ENCODE data around the gene RELN. TPM values are rescaled to one million over a fixed set of nuclear protein-coding genes. Genes with fewer than 3 reads are reported as not detected.

Gene RELN
- total RNA-seq, 1 donor from 2014 or later = 7.1 TPM

DNA sequence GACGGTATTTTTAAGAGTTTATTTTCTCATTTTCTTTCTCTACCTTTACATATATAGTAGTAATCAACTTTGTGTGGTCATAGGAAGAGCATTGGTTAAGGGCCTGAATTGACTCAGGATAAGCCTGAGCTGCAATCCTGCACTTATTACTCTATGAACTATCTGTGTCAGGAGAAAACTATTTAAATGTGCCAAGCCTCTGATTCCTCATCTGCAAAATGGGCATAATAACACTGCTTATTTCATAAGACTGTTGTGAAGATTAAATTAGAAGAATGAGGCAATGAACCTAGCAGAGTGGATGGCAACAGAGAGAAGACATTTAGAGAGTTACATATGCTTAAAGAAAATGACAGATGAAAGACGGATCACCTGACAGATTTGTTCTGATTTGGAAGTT, 175.5 kb downstream of the RELN start:
- no peak overlapping the region for H3K4me3 ChIP-seq (ENCODE audit: low read depth, low read length)
- TF ChIP-seq, protein P1, sequence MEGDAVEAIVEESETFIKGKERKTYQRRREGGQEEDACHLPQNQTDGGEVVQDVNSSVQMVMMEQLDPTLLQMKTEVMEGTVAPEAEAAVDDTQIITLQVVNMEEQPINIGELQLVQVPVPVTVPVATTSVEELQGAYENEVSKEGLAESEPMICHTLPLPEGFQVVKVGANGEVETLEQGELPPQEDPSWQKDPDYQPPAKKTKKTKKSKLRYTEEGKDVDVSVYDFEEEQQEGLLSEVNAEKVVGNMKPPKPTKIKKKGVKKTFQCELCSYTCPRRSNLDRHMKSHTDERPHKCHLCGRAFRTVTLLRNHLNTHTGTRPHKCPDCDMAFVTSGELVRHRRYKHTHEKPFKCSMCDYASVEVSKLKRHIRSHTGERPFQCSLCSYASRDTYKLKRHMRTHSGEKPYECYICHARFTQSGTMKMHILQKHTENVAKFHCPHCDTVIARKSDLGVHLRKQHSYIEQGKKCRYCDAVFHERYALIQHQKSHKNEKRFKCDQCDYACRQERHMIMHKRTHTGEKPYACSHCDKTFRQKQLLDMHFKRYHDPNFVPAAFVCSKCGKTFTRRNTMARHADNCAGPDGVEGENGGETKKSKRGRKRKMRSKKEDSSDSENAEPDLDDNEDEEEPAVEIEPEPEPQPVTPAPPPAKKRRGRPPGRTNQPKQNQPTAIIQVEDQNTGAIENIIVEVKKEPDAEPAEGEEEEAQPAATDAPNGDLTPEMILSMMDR (IDR thresholded peaks at IDR 0.05; ENCODE audit: insufficient read depth, low read length, poor library complexity, severe bottlenecking) = no peak
- DNase-seq (ENCODE audit: low read depth) = no peak
- H3K27me3 ChIP-seq (ENCODE audit: control insufficient read depth, insufficient read depth, low read length) = no peaks in the 10 kb centered on the region
- H3K36me3 ChIP-seq (ENCODE audit: control insufficient read depth, insufficient read depth, low read length) = no peaks in the 10 kb centered on the region

DNA sequence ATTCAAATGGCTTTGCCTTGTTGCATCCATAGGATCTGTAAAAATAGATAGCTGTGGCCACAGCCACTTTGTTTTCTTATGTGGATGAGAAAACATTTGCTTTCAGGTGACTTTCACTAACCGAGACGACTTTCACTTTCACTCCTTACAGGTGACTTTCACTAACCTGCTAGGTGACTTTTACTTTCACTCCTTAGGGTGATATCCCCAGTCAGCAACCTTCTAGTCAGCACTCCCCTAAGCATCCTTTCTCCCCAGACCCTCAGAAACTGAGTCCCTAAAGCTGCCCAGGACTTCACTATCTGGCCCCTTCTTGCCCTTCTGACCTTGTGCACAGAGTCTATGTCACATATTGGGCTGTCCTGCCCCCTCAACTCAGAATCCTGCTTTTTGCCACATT, 177.5 kb downstream of the RELN start:
- Histone ChIP-seq H3K36me3 (ENCODE audit: control insufficient read depth, insufficient read depth, low read length) (no peaks in the 10 kb centered on the region), H3K4me3 (ENCODE audit: low read depth, low read length) (no peak overlapping the region), H3K27me3 (ENCODE audit: control insufficient read depth, insufficient read depth, low read length) (no peaks in the 10 kb centered on the region)
- TF ChIP-seq, protein P1 (IDR thresholded peaks at IDR 0.05; ENCODE audit: insufficient read depth, low read length, poor library complexity, severe bottlenecking) = no peak
- no peak for DNase-seq (ENCODE audit: low read depth)

DNA sequence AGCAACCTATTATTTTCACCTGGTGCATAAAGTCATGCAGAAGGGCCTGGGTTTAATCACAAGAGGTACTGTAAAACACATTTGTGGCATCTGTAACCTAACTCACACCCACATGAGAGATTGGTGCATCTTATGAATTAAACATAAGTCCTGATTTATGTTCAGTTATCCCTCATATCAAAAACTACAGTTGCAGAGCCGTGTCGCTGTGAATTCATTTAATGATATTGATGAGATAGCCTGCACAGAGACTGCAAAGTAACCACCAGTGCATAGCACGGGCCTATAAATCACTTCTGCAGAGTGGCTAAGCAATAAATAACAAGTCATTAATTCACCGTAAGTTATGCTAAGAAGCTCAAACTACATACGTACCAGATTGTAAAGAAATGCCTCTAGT, 178.2 kb downstream of the RELN start:
- H3K27me3 ChIP-seq (ENCODE audit: control insufficient read depth, insufficient read depth, low read length) = no peaks in the 10 kb centered on the region
- TF ChIP-seq, protein P1 (IDR thresholded peaks at IDR 0.05; ENCODE audit: insufficient read depth, low read length, poor library complexity, severe bottlenecking) = no peak
- DNase-seq (ENCODE audit: low read depth) = no peak
- no peaks in the 10 kb centered on the region for H3K36me3 ChIP-seq (ENCODE audit: control insufficient read depth, insufficient read depth, low read length)
- H3K4me3 ChIP-seq (ENCODE audit: low read depth, low read length) = no peak overlapping the region

DNA sequence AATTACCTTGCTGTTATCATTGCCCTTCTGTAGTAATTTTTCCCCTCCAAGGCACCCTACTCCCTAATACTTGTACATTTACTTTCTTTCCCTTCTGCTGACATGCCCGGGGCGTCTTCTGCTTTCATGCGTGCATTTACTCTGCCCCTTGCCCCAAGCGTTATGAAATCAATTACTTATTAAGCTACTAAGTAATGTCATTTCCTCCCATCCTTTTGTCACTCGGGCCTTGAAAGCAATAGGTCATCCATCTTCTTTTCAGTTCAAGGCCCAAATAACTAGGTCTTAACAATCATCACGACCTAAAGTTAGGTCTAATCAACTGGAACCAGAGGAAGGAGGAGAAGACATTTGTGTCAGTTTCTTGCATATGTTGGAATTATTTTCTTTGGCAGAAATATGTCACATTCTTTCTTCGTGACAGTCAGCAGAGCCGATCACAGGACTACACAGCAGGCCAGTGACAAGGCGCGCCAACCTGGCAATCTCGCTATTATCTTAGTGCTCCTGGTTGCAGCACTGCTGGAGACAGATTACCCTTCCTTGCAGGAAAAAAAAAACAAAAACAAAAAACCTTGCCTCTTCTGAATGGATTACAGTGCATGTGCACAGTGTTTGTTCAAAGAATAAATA, 179.2 kb downstream of the RELN start:
- DNase-seq (ENCODE audit: low read depth) = peak; percentile 14
- Histone ChIP-seq H3K36me3 (ENCODE audit: control insufficient read depth, insufficient read depth, low read length) (no peaks in the 10 kb centered on the region), H3K27me3 (ENCODE audit: control insufficient read depth, insufficient read depth, low read length) (no peaks in the 10 kb centered on the region), H3K4me3 (ENCODE audit: low read depth, low read length) (no peak overlapping the region)
- TF ChIP-seq, protein P1 (IDR thresholded peaks at IDR 0.05; ENCODE audit: insufficient read depth, low read length, poor library complexity, severe bottlenecking) = no peak

DNA sequence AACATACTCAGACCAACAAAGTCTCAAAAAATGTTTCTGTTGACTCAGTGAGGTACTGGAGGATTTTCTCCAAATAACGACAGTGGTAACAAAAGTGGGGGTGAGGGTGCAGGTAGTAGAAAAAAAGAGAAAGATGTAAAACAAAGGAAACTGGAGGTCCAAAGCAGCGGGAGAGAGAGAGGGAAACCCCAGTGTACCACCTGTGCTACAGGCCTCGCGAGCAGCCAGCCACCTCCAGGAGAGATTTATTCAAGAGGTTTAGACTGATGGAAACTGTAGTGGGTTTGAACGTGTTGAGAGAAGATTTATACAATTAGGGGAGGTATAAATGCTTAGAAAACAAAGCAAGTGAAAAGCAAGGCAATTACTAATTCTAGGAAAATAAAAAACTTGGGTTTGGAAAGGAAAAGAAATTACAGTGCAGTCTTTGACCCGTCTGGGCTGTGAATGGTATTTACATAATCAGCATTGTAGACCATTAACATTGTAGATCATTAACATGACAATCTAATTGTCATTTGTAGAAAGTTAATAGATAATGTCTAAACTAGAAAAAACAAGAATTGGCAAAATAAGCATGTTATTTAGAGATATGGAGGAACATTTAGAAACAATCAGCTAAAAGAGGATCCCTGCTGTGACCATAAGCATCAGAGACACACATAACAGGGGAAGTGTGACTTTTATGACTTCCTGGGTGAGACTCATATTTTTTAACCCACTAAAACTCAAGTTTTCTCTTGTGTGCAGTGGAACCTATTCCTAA, 180.0 kb downstream of the RELN start:
- DNase-seq (ENCODE audit: low read depth) = no peak
- H3K36me3 ChIP-seq (ENCODE audit: control insufficient read depth, insufficient read depth, low read length) = no peaks in the 10 kb centered on the region
- H3K27me3 ChIP-seq (ENCODE audit: control insufficient read depth, insufficient read depth, low read length) = no peaks in the 10 kb centered on the region
- no peak overlapping the region for H3K4me3 ChIP-seq (ENCODE audit: low read depth, low read length)
- TF ChIP-seq, protein P1 (IDR thresholded peaks at IDR 0.05; ENCODE audit: insufficient read depth, low read length, poor library complexity, severe bottlenecking) = no peak
